NCI-H1092 treated with DMSO at 0.1 percent for 48 hours (cell line): ENCODE results near the gene HOXC10.

ENCODE experiments used
- DNase-seq: peaks from one replicate; lab custom pipeline; 2025; lab: John Stamatoyannopoulos, UW

HOXC10 gene

GRCh38 chr12:54003625-54004024, 18.7 kb downstream of the HOXC10 start:
- DNase-seq: no peak

- DNase-seq: no peak
These were observed 19.3 kb downstream of the HOXC10 start for GRCh38 chr12:54004063-54004840.

- no peak for DNase-seq
These were observed 20.0 kb downstream of the HOXC10 start for GRCh38 chr12:54004841-54005530.

- DNase-seq: no peak
These were observed 20.5 kb downstream of the HOXC10 start for GRCh38 chr12:54005531-54005852.

- peak; percentile 70 for DNase-seq
These were observed 21.1 kb downstream of the HOXC10 start for GRCh38 chr12:54005853-54006558.

GRCh38 chr12:54006559-54007220, 21.7 kb downstream of the HOXC10 start:
- no peak for DNase-seq

- DNase-seq: no peak
These were observed 22.8 kb downstream of the HOXC10 start for GRCh38 chr12:54007538-54008259.

- no peak for DNase-seq
These were observed 23.3 kb downstream of the HOXC10 start for GRCh38 chr12:54008260-54008552.

- DNase-seq: peak; percentile 51
These were observed 24.5 kb downstream of the HOXC10 start for GRCh38 chr12:54009171-54010052.

GRCh38 chr12:54010053-54010971, 25.4 kb downstream of the HOXC10 start:
- no peak for DNase-seq

- no peak for DNase-seq
These were observed 26.2 kb downstream of the HOXC10 start for GRCh38 chr12:54010972-54011664.

- DNase-seq: no peak
These were observed 27.0 kb downstream of the HOXC10 start for GRCh38 chr12:54011665-54012532.

- DNase-seq: no peak
These were observed 27.9 kb downstream of the HOXC10 start for GRCh38 chr12:54012631-54013409.

GRCh38 chr12:54014377-54015017, 29.6 kb downstream of the HOXC10 start:
- no peak for DNase-seq

- DNase-seq: no peak
These were observed 30.3 kb downstream of the HOXC10 start for GRCh38 chr12:54015018-54015931.

- no peak for DNase-seq
These were observed 31.1 kb downstream of the HOXC10 start for GRCh38 chr12:54016051-54016450.
